ENCODE data around the gene MBNL3.
A peak's percentile ranks its signal among the peaks of the same experiment; 100 is the strongest.
"Not testable (repeated sequence)": the region's sequence is repeated elsewhere in the genome, so short reads cannot be mapped to it uniquely, and the experiment has no call there.

The MBNL3 gene

GRCh38 chrX:132480581-132481203 is 8.1 kb downstream of the MBNL3 start:
- peak; percentile 95 for FAIRE-seq
- DNase-seq (ENCODE audit: insufficient read length, low spot score), result no peak

GRCh38 chrX:132474544-132475248 is 14.1 kb downstream of the MBNL3 start:
- FAIRE-seq, result no peak
- no peak for DNase-seq (ENCODE audit: insufficient read length, low spot score)

- no peak for FAIRE-seq
- no peak for DNase-seq (ENCODE audit: insufficient read length, low spot score)
Observed at GRCh38 chrX:132472397-132472796, 16.4 kb downstream of the MBNL3 start.

GRCh38 chrX:132470831-132471230 is 18.0 kb downstream of the MBNL3 start:
- DNase-seq (ENCODE audit: insufficient read length, low spot score), result no peak

DNA sequence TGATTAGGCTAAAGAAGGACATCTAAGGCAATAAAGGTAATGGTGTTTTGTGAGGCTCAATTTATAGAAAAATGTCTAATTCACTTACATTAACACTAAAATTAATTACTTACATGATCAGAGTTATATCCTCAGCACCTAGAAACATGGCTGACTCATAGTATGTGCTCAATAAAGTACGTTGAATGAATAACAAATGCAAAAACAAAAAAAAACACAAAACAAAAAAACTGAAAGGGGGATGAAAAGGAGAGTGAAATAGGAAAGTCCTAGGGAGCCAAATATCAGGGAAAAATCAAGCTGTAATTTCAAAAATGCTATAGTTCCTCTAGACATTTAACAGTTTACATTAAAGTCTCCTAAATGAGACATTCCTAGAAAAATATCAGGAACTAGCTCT is 18.7 kb downstream of the MBNL3 start:
- FAIRE-seq (no peak), DNase-seq (ENCODE audit: insufficient read length, low spot score) (no peak)

More at GRCh38 chrX:132470831-132471230, 18.0 kb downstream of the MBNL3 start:
- no peak for FAIRE-seq

- FAIRE-seq (no peak), DNase-seq (ENCODE audit: insufficient read length, low spot score) (no peak)
Observed at GRCh38 chrX:132468454-132468853, 20.4 kb downstream of the MBNL3 start.

DNA sequence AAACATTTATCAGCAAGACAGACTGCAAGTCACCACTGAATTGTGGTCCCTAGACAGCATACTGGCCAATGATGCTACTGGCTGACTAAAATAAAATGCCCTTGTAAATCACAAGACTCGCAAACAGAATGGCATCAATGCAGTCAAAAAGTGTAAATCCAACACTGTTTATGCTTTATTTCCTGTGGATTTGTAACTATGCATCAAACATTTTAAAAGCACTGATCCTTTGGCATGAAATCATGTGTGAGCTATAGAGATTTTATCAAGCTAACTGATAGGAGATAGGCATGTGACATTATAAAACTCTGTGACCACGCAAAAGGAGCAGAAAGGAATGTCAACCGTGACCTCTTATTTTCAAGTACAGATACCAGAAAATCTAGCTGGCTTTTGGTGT is 20.8 kb downstream of the MBNL3 start:
- peak; percentile 18 for FAIRE-seq

GRCh38 chrX:132467026-132467425 is 21.8 kb downstream of the MBNL3 start:
- DNase-seq (ENCODE audit: insufficient read length, low spot score), result no peak
- peak; percentile 49 for FAIRE-seq

More for the DNA sequence above, 20.8 kb downstream of the MBNL3 start:
- no peak for DNase-seq (ENCODE audit: insufficient read length, low spot score)

GRCh38 chrX:132463411-132463810 is 25.4 kb downstream of the MBNL3 start:
- DNase-seq (ENCODE audit: insufficient read length, low spot score) (no peak), FAIRE-seq (no peak)

- FAIRE-seq, result no peak
- DNase-seq (ENCODE audit: insufficient read length, low spot score), result no peak
Observed at GRCh38 chrX:132461886-132462285, 27.0 kb downstream of the MBNL3 start.

- DNase-seq (ENCODE audit: insufficient read length, low spot score), result no peak
- no peak for FAIRE-seq
Observed at GRCh38 chrX:132452911-132453550, 35.8 kb downstream of the MBNL3 start.

DNA sequence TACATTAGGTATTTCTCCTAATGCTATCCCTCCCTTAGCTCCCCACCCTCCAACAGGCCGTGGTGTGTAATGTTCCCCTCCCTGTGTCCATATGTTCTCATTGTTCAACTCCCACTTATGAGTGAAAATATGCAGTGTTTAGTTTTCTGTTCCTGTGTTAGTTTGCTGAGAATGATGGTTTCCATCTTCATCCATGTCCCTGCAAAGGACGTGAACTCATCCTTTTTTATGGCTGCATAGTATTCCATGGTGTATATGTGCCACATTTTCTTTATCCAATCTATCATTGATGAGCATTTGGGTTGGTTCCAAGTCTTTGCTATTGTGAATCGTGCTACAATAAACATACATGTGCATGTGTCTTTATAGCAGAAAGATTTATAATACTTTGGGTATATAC is 42.9 kb downstream of the MBNL3 start:
- not testable (repeated sequence) for FAIRE-seq; DNase-seq (ENCODE audit: insufficient read length, low spot score)

GRCh38 chrX:132444936-132445335 is 43.9 kb downstream of the MBNL3 start:
- no peak for FAIRE-seq

DNA sequence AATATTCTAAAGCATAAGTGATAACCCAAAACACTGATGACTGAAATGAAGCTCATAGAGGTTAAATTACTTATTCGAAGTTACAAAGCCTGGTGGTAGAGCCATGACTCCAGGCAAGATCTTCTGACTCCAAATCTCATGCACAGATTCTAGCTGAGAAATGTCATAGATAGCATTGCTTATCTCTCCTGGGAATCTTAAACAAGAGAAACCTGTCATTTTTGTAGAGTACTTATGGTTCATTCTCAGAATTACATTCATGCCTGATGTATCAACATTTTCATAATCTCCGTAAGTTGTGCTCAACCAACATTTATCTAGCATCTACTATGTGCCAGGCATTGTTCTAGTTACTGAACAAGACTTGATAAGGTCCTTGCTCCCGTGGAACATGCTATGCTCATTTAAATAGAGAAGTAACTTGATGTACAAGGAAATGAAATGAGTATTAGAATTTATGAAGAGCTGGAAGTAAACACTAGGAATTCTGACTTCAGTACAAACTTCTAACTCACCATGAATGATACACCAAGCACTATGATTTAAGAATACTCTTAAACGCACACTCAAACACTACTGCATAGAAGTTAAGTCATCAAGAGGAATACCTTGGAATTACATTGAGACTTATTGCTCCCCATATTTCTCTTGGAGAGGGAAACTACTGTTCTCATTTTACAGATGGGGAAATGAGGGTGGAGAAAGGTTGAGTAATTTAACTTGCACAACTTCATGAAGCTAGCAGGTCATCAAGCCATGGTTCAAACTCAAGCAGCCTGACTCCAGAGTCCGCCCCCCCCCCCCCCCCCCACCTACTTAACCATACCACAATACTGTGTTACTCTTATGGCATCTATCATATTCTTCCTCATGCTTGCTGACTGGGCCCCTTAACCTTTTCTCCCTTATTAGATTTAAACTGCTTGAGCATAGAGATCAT is 45.4 kb downstream of the MBNL3 start:
- DNase-seq (ENCODE audit: insufficient read length, low spot score) (no peak), FAIRE-seq (peak; percentile 87)

More at GRCh38 chrX:132444936-132445335, 43.9 kb downstream of the MBNL3 start:
- DNase-seq (ENCODE audit: insufficient read length, low spot score), result no peak

DNA sequence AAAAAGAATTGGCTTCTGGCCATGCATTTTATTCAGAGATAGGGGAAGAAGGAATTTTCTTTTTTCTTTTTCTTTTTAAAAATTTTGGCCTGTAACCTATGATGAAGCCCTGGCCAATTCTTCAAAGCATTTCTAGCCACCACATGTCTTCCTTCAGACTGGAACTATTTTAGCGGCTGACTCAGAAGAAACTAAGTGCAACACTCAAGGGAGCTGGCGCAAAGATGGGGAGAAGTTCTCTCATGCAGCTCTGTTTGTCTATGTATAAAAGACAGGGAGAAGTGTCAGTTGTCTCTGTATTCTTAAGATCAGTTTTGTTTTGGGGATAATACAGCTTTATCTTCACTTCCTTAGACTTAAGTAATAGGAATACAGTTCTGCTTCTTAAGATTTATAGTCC is 46.1 kb downstream of the MBNL3 start:
- no peak for FAIRE-seq
- no peak for DNase-seq (ENCODE audit: insufficient read length, low spot score)

DNA sequence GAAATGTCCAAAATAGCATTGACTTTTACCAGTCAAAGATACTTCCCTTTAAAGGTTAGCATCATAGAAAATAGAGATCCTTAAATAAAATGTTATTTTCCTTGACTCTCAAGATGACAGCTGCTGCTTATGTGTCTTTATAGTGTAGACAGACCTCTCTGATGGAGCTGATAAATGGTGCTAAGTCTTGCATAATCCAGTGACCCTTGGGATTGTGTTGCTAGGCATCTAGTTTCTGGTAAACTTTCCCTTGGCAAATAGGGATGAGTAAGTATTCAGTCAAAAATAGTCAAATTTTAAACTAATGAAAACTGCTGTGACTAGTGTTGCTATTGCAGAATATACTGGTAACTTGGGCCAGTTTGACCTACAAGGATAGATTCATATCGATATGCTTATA is 53.6 kb downstream of the MBNL3 start:
- FAIRE-seq (peak; percentile 23), DNase-seq (ENCODE audit: insufficient read length, low spot score) (no peak)

GRCh38 chrX:132433551-132433950 is 55.3 kb downstream of the MBNL3 start:
- DNase-seq (ENCODE audit: insufficient read length, low spot score) (no peak), FAIRE-seq (no peak)

GRCh38 chrX:132433001-132433400 is 55.8 kb downstream of the MBNL3 start:
- FAIRE-seq (no peak), DNase-seq (ENCODE audit: insufficient read length, low spot score) (no peak)

GRCh38 chrX:132428896-132429295 is 59.9 kb downstream of the MBNL3 start:
- FAIRE-seq (no peak), DNase-seq (ENCODE audit: insufficient read length, low spot score) (no peak)

DNA sequence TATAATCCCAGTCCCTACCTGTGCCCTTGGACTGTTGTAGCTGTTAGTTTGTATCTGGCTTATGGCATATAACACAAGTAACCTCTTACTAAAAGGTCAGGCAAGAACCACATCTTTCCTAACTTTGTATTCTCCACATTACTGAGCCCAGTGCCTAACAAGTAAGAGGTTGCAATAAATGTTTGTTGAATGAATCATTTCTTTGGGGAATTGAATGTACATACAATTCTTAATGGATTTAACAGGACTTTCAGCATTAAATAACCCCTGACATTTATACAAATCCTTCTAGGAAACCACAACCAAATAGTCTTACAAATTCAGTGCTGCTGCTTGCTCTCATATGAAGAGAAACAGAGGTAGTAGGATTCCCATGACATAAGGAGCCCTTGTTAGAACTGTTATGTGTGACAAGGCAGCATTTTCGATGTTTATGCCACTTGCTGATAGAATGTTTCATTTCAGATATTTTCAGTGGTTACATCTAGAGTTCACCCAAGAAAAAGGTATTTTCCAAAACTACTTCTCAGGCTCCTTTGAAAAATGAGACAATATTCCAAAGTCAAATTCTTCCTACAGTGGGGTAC is 62.0 kb downstream of the MBNL3 start:
- no peak for DNase-seq (ENCODE audit: insufficient read length, low spot score)
- no peak for FAIRE-seq
